SK-N-SH treated with all-trans-retinoic acid at 6 μM for 48 hours (cell line): ENCODE results near the gene GPR171.

Experiments used
- ATAC-seq: fragments of 200-7000 bp; cut with Tn5 transposase; 3 replicates; pipeline ENCODE4 v1.9.1; 2020; ENCODE audit warnings: mild to moderate bottlenecking, moderate library complexity
- BACH2 ChIP-seq: fragments of 250-450 bp; sonication (Bioruptor Pico); IDR thresholded peaks from 2 replicates; pipeline ENCODE4 v1.9.0; 2021; ENCODE audit warnings: mild to moderate bottlenecking, borderline replicate concordance
- CSDC2 ChIP-seq: fragments of 250-450 bp; sonication (Bioruptor Pico); IDR thresholded peaks from 2 replicates; pipeline ENCODE4 v1.5.0; 2020; ENCODE audit warnings: mild to moderate bottlenecking, moderate library complexity
- ESRRG ChIP-seq: fragments of 250-450 bp; sonication (Bioruptor Pico); IDR thresholded peaks from 2 replicates; pipeline ENCODE4 v1.6.1; 2021; ENCODE audit warnings: mild to moderate bottlenecking
- GLIS3 ChIP-seq: fragments of 250-450 bp; sonication (Bioruptor Pico); IDR thresholded peaks from 2 replicates; pipeline ENCODE4 v1.5.0; 2020; ENCODE audit warnings: mild to moderate bottlenecking, moderate library complexity
- ISL1 ChIP-seq: fragments of 250-450 bp; sonication (Bioruptor Pico); IDR thresholded peaks from 2 replicates; pipeline ENCODE4 v2.1.2; 2022; ENCODE audit warnings: mild to moderate bottlenecking, moderate library complexity
- OSR1 ChIP-seq: fragments of 250-450 bp; sonication (Bioruptor Pico); IDR thresholded peaks from 2 replicates; pipeline ENCODE4 v1.8.0; 2022; ENCODE audit warnings: moderate library complexity, mild to moderate bottlenecking, inconsistent platforms
- PATZ1 ChIP-seq: fragments of 250-450 bp; sonication (Bioruptor Pico); IDR thresholded peaks from 2 replicates; pipeline ENCODE4 v1.8.0; 2020; ENCODE audit warnings: mild to moderate bottlenecking, moderate library complexity, borderline replicate concordance
- POU6F1 ChIP-seq: fragments of 250-450 bp; sonication (Bioruptor Pico); IDR thresholded peaks from 2 replicates; pipeline ENCODE4 v1.8.0; 2021; ENCODE audit warnings: low read depth, mild to moderate bottlenecking, moderate library complexity, borderline replicate concordance
- RARB ChIP-seq: fragments of 250-450 bp; sonication (Bioruptor Pico); IDR thresholded peaks from 2 replicates; pipeline ENCODE4 v1.8.0; 2021; ENCODE audit warnings: mild to moderate bottlenecking, moderate library complexity
- SNAI2 ChIP-seq: fragments of 250-450 bp; sonication (Bioruptor Pico); IDR thresholded peaks from 2 replicates; pipeline ENCODE4 v1.5.0; 2020; ENCODE audit warnings: mild to moderate bottlenecking, moderate library complexity
- TCF4 ChIP-seq: fragments of 250-450 bp; sonication (Bioruptor Pico); IDR thresholded peaks from 2 replicates; pipeline ENCODE4 v1.8.0; 2021; ENCODE audit warnings: mild to moderate bottlenecking, moderate library complexity, borderline replicate concordance
- TOX ChIP-seq: fragments of 250-450 bp; sonication (Bioruptor Pico); IDR thresholded peaks from 2 replicates; pipeline ENCODE4 v1.8.0; 2021; ENCODE audit warnings: mild to moderate bottlenecking, moderate library complexity, borderline replicate concordance
- ZC3H10 ChIP-seq: fragments of 250-450 bp; sonication (Bioruptor Pico); IDR thresholded peaks from 2 replicates; pipeline ENCODE4 v1.5.1; 2021; ENCODE audit warnings: mild to moderate bottlenecking, moderate library complexity
- ZFP3 ChIP-seq: fragments of 250-450 bp; sonication (Bioruptor Pico); IDR thresholded peaks from 2 replicates; pipeline ENCODE4 v1.5.0; 2020; ENCODE audit warnings: mild to moderate bottlenecking, moderate library complexity
- ZFP30 ChIP-seq: fragments of 450-650 bp; formaldehyde crosslinking; IDR thresholded peaks from 2 replicates; pipeline ENCODE4 v1.5.0; 2022; ENCODE audit warnings: mild to moderate bottlenecking, moderate library complexity
- ZNF565 ChIP-seq: fragments of 450-650 bp; formaldehyde crosslinking; conservative IDR thresholded peaks from 2 replicates; pipeline ENCODE4 v1.5.0; 2020; ENCODE audit warnings: low read depth, mild to moderate bottlenecking, moderate library complexity
- ZNF70 ChIP-seq: fragments of 450-650 bp; formaldehyde crosslinking; IDR thresholded peaks from 2 replicates; pipeline ENCODE4 v1.5.0; 2020; ENCODE audit warnings: mild to moderate bottlenecking, moderate library complexity
- ZNF8 ChIP-seq: fragments of 450-650 bp; formaldehyde crosslinking; IDR thresholded peaks from 2 replicates; pipeline ENCODE4 v1.5.0; 2020; ENCODE audit warnings: mild to moderate bottlenecking, moderate library complexity
- TF ChIP-seq, protein P1 (sequence below): fragments of 250-450 bp; sonication (Bioruptor Pico); IDR thresholded peaks from 2 replicates; pipeline ENCODE4 v1.5.0; 2020; ENCODE audit warnings: mild to moderate bottlenecking, moderate library complexity
- TF ChIP-seq, protein P2 (sequence below): fragments of 250-450 bp; sonication (Bioruptor Pico); IDR thresholded peaks from 2 replicates; pipeline ENCODE4 v1.5.1; 2020; ENCODE audit warnings: low read depth, mild to moderate bottlenecking, moderate library complexity
- TF ChIP-seq, protein P3 (sequence below): fragments of 250-450 bp; sonication (Bioruptor Pico); IDR thresholded peaks from 2 replicates; pipeline ENCODE4 v1.5.1; 2021; ENCODE audit warnings: mild to moderate bottlenecking, moderate library complexity

GPR171 gene

GRCh38 chr3:151192545-151192944 lies 10.5 kb downstream of the GPR171 start:
- TF ChIP-seq TCF4 (CRISPR knock-in tag) (no peak), CSDC2 (CRISPR knock-in tag) (no peak), GLIS3 (CRISPR knock-in tag) (no peak), ZFP30 (CRISPR knock-in tag) (no peak), ZFP3 (no peak), OSR1 (CRISPR knock-in tag) (no peak), ZNF8 (CRISPR knock-in tag) (no peak), TOX (CRISPR knock-in tag) (no peak), POU6F1 (no peak), RARB (CRISPR knock-in tag) (no peak), BACH2 (CRISPR knock-in tag) (no peak), ESRRG (CRISPR knock-in tag) (no peak), ZNF565 (no peak), SNAI2 (no peak), ISL1 (CRISPR knock-in tag) (no peak), ZC3H10 (no peak)
- TF ChIP-seq, protein P1, sequence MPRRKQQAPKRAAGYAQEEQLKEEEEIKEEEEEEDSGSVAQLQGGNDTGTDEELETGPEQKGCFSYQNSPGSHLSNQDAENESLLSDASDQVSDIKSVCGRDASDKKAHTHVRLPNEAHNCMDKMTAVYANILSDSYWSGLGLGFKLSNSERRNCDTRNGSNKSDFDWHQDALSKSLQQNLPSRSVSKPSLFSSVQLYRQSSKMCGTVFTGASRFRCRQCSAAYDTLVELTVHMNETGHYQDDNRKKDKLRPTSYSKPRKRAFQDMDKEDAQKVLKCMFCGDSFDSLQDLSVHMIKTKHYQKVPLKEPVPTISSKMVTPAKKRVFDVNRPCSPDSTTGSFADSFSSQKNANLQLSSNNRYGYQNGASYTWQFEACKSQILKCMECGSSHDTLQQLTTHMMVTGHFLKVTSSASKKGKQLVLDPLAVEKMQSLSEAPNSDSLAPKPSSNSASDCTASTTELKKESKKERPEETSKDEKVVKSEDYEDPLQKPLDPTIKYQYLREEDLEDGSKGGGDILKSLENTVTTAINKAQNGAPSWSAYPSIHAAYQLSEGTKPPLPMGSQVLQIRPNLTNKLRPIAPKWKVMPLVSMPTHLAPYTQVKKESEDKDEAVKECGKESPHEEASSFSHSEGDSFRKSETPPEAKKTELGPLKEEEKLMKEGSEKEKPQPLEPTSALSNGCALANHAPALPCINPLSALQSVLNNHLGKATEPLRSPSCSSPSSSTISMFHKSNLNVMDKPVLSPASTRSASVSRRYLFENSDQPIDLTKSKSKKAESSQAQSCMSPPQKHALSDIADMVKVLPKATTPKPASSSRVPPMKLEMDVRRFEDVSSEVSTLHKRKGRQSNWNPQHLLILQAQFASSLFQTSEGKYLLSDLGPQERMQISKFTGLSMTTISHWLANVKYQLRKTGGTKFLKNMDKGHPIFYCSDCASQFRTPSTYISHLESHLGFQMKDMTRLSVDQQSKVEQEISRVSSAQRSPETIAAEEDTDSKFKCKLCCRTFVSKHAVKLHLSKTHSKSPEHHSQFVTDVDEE, result no peak
- TF ChIP-seq, protein P2, sequence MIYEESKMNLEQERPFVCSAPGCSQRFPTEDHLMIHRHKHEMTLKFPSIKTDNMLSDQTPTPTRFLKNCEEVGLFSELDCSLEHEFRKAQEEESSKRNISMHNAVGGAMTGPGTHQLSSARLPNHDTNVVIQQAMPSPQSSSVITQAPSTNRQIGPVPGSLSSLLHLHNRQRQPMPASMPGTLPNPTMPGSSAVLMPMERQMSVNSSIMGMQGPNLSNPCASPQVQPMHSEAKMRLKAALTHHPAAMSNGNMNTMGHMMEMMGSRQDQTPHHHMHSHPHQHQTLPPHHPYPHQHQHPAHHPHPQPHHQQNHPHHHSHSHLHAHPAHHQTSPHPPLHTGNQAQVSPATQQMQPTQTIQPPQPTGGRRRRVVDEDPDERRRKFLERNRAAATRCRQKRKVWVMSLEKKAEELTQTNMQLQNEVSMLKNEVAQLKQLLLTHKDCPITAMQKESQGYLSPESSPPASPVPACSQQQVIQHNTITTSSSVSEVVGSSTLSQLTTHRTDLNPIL (CRISPR knock-in tag), result no peak
- TF ChIP-seq, protein P3, sequence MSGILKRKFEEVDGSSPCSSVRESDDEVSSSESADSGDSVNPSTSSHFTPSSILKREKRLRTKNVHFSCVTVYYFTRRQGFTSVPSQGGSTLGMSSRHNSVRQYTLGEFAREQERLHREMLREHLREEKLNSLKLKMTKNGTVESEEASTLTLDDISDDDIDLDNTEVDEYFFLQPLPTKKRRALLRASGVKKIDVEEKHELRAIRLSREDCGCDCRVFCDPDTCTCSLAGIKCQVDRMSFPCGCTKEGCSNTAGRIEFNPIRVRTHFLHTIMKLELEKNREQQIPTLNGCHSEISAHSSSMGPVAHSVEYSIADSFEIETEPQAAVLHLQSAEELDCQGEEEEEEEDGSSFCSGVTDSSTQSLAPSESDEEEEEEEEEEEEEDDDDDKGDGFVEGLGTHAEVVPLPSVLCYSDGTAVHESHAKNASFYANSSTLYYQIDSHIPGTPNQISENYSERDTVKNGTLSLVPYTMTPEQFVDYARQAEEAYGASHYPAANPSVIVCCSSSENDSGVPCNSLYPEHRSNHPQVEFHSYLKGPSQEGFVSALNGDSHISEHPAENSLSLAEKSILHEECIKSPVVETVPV (CRISPR knock-in tag), result no peak
- ATAC-seq, result no peak

- TF ChIP-seq ZNF70 (CRISPR knock-in tag) (no peak), GLIS3 (CRISPR knock-in tag) (no peak)
- TF ChIP-seq, all 23 proteins: peak for 0
- no peak for ATAC-seq
Observed at GRCh38 chr3:151191095-151191494, 11.9 kb downstream of the GPR171 start.

GRCh38 chr3:151183265-151183671 lies 19.7 kb downstream of the GPR171 start:
- TF ChIP-seq ZNF565, result no peak
- TF ChIP-seq OSR1 (CRISPR knock-in tag), result no peak
- TF ChIP-seq, protein P3 (CRISPR knock-in tag), result no peak
- TF ChIP-seq TOX (CRISPR knock-in tag), result no peak
- TF ChIP-seq ISL1 (CRISPR knock-in tag), result no peak
- ATAC-seq, result no peak

DNA sequence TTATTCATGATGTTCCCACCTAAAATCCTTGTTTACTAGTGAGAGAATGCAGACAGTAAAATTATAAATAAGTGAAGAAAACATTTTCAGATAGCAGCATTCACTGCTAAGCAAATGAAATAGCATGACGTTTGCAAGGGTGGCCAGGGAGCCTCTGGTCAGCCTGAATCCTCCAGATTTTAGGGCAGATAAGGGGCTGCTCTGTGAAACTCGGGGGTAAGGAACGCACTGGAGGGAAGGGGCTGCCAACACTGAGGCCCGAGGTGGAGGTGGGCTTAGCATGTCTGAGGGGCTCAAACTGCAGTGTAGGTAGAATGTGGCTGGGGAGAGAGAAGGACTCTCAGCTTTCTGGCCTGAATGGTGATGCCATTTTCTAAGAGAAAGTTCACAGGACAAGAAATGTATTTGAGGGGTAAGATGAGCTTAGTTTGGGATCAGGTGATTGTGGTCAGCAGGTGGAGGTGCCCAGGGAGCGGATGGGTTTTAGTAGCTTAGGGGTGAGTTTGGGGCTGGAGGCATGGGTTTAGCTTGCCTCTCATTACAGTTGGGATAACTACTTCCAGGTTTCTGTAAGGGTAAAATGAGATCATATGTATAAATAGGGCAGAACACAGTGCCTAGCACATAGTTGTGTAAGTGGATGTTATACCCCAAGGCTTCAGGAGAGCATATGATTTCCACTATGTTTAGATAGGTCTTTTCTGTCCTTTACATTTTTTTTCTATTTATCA lies 20.5 kb downstream of the GPR171 start:
- no peak for ATAC-seq
- no peak for TF ChIP-seq PATZ1 (CRISPR knock-in tag)
- TF ChIP-seq TCF4 (CRISPR knock-in tag), result no peak
- TF ChIP-seq ZFP3, result no peak
- TF ChIP-seq ZNF565, result no peak
- TF ChIP-seq RARB (CRISPR knock-in tag), result no peak
- TF ChIP-seq, all 23 proteins: peak for 0
